SK-N-SH treated with all-trans-retinoic acid at 6 μM for 48 hours (cell line): Measurements from ENCODE around the gene FBXL19.

Experiments used
- ATAC-seq: fragments of 200-7000 bp; cut with Tn5 transposase; 3 replicates; pipeline ENCODE4 v1.9.1; 2020; ENCODE audit warnings: mild to moderate bottlenecking, moderate library complexity
- ARNTL ChIP-seq: fragments of 450-650 bp; formaldehyde crosslinking; IDR thresholded peaks from 2 replicates; pipeline ENCODE4 v1.5.0; 2020; ENCODE audit warnings: low read depth, mild to moderate bottlenecking, moderate library complexity, borderline replicate concordance
- BACH2 ChIP-seq: fragments of 250-450 bp; sonication (Bioruptor Pico); IDR thresholded peaks from 2 replicates; pipeline ENCODE4 v1.9.0; 2021; ENCODE audit warnings: mild to moderate bottlenecking, borderline replicate concordance
- CSDC2 ChIP-seq: fragments of 250-450 bp; sonication (Bioruptor Pico); IDR thresholded peaks from 2 replicates; pipeline ENCODE4 v1.5.0; 2020; ENCODE audit warnings: mild to moderate bottlenecking, moderate library complexity
- ESRRG ChIP-seq: fragments of 250-450 bp; sonication (Bioruptor Pico); IDR thresholded peaks from 2 replicates; pipeline ENCODE4 v1.6.1; 2021; ENCODE audit warnings: mild to moderate bottlenecking
- GLIS3 ChIP-seq: fragments of 250-450 bp; sonication (Bioruptor Pico); IDR thresholded peaks from 2 replicates; pipeline ENCODE4 v1.5.0; 2020; ENCODE audit warnings: mild to moderate bottlenecking, moderate library complexity
- ISL1 ChIP-seq: fragments of 250-450 bp; sonication (Bioruptor Pico); IDR thresholded peaks from 2 replicates; pipeline ENCODE4 v2.1.2; 2022; ENCODE audit warnings: mild to moderate bottlenecking, moderate library complexity
- OSR1 ChIP-seq: fragments of 250-450 bp; sonication (Bioruptor Pico); IDR thresholded peaks from 2 replicates; pipeline ENCODE4 v1.8.0; 2022; ENCODE audit warnings: moderate library complexity, mild to moderate bottlenecking, inconsistent platforms
- PPARA ChIP-seq: fragments of 250-450 bp; sonication (Bioruptor Pico); IDR thresholded peaks from 2 replicates; pipeline ENCODE4 v1.5.0; 2020; ENCODE audit warnings: mild to moderate bottlenecking, borderline replicate concordance
- RARB ChIP-seq: fragments of 250-450 bp; sonication (Bioruptor Pico); IDR thresholded peaks from 2 replicates; pipeline ENCODE4 v1.8.0; 2021; ENCODE audit warnings: mild to moderate bottlenecking, moderate library complexity
- SNAI2 ChIP-seq: fragments of 250-450 bp; sonication (Bioruptor Pico); IDR thresholded peaks from 2 replicates; pipeline ENCODE4 v1.5.0; 2020; ENCODE audit warnings: mild to moderate bottlenecking, moderate library complexity
- TCF4 ChIP-seq: fragments of 250-450 bp; sonication (Bioruptor Pico); IDR thresholded peaks from 2 replicates; pipeline ENCODE4 v1.8.0; 2021; ENCODE audit warnings: mild to moderate bottlenecking, moderate library complexity, borderline replicate concordance
- ZC3H10 ChIP-seq: fragments of 250-450 bp; sonication (Bioruptor Pico); IDR thresholded peaks from 2 replicates; pipeline ENCODE4 v1.5.1; 2021; ENCODE audit warnings: mild to moderate bottlenecking, moderate library complexity
- ZFP3 ChIP-seq: fragments of 250-450 bp; sonication (Bioruptor Pico); IDR thresholded peaks from 2 replicates; pipeline ENCODE4 v1.5.0; 2020; ENCODE audit warnings: mild to moderate bottlenecking, moderate library complexity
- ZFP30 ChIP-seq: fragments of 450-650 bp; formaldehyde crosslinking; IDR thresholded peaks from 2 replicates; pipeline ENCODE4 v1.5.0; 2022; ENCODE audit warnings: mild to moderate bottlenecking, moderate library complexity
- ZNF70 ChIP-seq: fragments of 450-650 bp; formaldehyde crosslinking; IDR thresholded peaks from 2 replicates; pipeline ENCODE4 v1.5.0; 2020; ENCODE audit warnings: mild to moderate bottlenecking, moderate library complexity
- TF ChIP-seq, protein P1 (sequence below): fragments of 250-450 bp; sonication (Bioruptor Pico); IDR thresholded peaks from 2 replicates; pipeline ENCODE4 v1.5.1; 2020; ENCODE audit warnings: low read depth, mild to moderate bottlenecking, moderate library complexity
- TF ChIP-seq, protein P2 (sequence below): fragments of 250-450 bp; sonication (Bioruptor Pico); IDR thresholded peaks from 2 replicates; pipeline ENCODE4 v1.8.0; 2020; ENCODE audit warnings: mild to moderate bottlenecking, moderate library complexity, borderline replicate concordance
- TF ChIP-seq, protein P3 (sequence below): fragments of 250-450 bp; sonication (Bioruptor Pico); IDR thresholded peaks from 2 replicates; pipeline ENCODE4 v1.5.1; 2021; ENCODE audit warnings: mild to moderate bottlenecking, moderate library complexity
- TF ChIP-seq, protein P4 (sequence below): fragments of 250-450 bp; sonication (Bioruptor Pico); IDR thresholded peaks from 2 replicates; pipeline ENCODE4 v1.8.0; 2021; ENCODE audit warnings: low read depth, mild to moderate bottlenecking, moderate library complexity, borderline replicate concordance

FBXL19 gene

DNA sequence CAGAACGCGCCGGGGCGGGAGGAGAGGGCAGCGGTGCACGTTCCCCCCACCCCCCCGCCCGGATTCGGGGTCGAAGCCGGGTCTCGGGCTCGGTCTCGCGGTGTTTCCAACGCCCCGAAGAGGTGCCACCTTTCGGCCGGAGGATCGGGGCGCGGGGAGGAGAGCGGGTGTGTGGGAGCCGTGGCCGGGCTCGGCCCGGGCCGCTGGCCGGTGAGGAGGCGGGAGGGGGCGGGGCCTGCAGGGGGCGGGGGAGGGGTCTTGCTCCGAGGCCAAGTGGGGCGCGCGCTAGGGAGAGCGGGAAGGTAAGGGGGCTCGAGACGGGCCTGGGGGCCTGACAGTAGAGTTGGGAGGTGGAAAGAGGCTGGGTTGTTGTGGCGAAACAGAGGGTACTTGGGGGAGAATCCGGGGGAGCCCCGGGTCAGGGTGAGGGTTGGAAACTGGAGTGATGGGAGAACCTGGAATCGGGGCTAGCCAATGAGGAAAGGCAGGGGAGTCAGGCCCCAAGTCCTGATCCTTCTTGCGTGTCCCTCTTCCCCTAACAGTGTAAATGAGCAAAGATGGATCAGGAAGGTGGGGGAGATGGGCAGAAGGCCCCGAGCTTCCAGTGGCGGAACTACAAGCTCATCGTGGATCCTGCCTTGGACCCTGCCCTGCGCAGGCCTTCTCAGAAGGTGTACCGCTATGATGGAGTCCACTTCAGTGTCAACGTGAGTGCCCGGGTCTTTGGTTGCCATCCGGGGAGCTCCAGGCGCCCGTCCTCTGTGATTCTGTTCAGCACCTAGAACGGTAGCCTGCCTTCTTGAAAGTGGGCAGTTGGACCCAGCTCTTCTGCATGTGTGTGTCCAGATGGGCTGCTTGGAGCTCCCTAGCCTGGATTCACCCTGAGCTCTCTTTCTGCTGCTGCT, 35.1 kb downstream of the FBXL19 start (continued):
- TF ChIP-seq ARNTL, result no peak
- no peak for TF ChIP-seq ZFP30 (CRISPR knock-in tag)
- no peak for TF ChIP-seq ZC3H10 (CRISPR knock-in tag)
- TF ChIP-seq BACH2, result no peak
- no peak for TF ChIP-seq GLIS3 (CRISPR knock-in tag)
- no peak for TF ChIP-seq OSR1
- TF ChIP-seq, protein P1, sequence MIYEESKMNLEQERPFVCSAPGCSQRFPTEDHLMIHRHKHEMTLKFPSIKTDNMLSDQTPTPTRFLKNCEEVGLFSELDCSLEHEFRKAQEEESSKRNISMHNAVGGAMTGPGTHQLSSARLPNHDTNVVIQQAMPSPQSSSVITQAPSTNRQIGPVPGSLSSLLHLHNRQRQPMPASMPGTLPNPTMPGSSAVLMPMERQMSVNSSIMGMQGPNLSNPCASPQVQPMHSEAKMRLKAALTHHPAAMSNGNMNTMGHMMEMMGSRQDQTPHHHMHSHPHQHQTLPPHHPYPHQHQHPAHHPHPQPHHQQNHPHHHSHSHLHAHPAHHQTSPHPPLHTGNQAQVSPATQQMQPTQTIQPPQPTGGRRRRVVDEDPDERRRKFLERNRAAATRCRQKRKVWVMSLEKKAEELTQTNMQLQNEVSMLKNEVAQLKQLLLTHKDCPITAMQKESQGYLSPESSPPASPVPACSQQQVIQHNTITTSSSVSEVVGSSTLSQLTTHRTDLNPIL (CRISPR knock-in tag), result no peak
- no peak for TF ChIP-seq ZNF70 (CRISPR knock-in tag)

DNA sequence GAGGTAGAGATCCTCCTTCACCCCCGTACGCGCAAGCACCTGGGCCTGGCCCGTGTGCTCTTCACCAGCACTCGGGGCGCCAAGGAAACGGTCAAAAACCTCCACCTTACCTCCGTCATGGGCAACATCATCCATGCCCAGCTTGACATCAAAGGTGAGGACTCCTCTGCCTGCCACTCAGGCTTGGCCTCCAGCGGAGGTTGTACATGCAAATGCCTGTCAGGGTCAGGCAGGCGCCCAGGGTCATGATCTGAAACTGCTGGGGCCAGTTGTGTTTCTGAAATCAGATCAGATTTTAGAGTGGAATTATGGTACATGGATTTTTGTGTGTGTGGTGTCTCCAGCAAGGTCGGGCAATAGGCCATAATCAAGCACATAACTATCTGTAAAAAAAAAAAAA, 38.0 kb downstream of the FBXL19 start:
- ATAC-seq, result no peak
- TF ChIP-seq ARNTL (no peak), SNAI2 (no peak), PPARA (no peak), BACH2 (no peak)

DNA sequence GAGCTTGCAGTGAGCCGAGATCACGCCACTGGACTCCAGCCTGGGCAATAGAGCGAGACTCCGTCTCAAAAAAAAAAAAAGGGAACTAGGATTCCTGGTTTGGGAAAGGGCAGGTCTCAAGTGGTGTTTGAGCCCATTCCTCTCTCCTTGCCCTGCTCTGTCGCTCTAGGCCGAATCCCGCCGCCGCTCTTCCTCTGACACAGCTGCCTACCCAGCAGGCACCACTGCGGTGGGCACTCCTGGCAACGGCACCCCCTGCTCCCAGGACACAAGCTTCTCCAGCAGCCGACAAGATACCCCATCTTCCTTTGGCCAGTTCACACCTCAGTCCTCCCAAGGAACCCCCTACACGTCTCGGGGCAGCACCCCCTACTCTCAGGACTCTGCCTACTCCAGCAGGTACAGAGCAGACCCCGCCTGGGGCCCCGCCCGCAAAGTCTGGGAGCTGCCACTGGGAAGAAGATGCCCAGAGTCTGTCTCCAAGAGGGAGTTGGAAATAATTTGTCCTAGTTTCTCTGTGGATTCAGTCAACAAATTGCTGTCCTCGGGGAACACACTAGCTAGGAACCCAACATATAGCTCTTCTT, 40.6 kb downstream of the FBXL19 start:
- TF ChIP-seq, protein P2, sequence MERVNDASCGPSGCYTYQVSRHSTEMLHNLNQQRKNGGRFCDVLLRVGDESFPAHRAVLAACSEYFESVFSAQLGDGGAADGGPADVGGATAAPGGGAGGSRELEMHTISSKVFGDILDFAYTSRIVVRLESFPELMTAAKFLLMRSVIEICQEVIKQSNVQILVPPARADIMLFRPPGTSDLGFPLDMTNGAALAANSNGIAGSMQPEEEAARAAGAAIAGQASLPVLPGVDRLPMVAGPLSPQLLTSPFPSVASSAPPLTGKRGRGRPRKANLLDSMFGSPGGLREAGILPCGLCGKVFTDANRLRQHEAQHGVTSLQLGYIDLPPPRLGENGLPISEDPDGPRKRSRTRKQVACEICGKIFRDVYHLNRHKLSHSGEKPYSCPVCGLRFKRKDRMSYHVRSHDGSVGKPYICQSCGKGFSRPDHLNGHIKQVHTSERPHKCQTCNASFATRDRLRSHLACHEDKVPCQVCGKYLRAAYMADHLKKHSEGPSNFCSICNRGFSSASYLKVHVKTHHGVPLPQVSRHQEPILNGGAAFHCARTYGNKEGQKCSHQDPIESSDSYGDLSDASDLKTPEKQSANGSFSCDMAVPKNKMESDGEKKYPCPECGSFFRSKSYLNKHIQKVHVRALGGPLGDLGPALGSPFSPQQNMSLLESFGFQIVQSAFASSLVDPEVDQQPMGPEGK (CRISPR knock-in tag), result no peak
- TF ChIP-seq, protein P3, sequence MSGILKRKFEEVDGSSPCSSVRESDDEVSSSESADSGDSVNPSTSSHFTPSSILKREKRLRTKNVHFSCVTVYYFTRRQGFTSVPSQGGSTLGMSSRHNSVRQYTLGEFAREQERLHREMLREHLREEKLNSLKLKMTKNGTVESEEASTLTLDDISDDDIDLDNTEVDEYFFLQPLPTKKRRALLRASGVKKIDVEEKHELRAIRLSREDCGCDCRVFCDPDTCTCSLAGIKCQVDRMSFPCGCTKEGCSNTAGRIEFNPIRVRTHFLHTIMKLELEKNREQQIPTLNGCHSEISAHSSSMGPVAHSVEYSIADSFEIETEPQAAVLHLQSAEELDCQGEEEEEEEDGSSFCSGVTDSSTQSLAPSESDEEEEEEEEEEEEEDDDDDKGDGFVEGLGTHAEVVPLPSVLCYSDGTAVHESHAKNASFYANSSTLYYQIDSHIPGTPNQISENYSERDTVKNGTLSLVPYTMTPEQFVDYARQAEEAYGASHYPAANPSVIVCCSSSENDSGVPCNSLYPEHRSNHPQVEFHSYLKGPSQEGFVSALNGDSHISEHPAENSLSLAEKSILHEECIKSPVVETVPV, result no peak
- TF ChIP-seq SNAI2, result no peak
- TF ChIP-seq ZFP30 (CRISPR knock-in tag), result no peak
- TF ChIP-seq TCF4 (CRISPR knock-in tag), result no peak
- no peak for TF ChIP-seq ZC3H10 (CRISPR knock-in tag)
- TF ChIP-seq, protein P1 (CRISPR knock-in tag), result no peak
- TF ChIP-seq ESRRG (CRISPR knock-in tag), result no peak
- TF ChIP-seq RARB (CRISPR knock-in tag), result no peak
- TF ChIP-seq, protein P4, sequence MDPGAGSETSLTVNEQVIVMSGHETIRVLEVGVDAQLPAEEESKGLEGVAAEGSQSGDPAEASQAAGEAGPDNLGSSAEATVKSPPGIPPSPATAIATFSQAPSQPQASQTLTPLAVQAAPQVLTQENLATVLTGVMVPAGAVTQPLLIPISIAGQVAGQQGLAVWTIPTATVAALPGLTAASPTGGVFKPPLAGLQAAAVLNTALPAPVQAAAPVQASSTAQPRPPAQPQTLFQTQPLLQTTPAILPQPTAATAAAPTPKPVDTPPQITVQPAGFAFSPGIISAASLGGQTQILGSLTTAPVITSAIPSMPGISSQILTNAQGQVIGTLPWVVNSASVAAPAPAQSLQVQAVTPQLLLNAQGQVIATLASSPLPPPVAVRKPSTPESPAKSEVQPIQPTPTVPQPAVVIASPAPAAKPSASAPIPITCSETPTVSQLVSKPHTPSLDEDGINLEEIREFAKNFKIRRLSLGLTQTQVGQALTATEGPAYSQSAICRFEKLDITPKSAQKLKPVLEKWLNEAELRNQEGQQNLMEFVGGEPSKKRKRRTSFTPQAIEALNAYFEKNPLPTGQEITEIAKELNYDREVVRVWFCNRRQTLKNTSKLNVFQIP (CRISPR knock-in tag), result no peak
- ATAC-seq, result no peak

DNA sequence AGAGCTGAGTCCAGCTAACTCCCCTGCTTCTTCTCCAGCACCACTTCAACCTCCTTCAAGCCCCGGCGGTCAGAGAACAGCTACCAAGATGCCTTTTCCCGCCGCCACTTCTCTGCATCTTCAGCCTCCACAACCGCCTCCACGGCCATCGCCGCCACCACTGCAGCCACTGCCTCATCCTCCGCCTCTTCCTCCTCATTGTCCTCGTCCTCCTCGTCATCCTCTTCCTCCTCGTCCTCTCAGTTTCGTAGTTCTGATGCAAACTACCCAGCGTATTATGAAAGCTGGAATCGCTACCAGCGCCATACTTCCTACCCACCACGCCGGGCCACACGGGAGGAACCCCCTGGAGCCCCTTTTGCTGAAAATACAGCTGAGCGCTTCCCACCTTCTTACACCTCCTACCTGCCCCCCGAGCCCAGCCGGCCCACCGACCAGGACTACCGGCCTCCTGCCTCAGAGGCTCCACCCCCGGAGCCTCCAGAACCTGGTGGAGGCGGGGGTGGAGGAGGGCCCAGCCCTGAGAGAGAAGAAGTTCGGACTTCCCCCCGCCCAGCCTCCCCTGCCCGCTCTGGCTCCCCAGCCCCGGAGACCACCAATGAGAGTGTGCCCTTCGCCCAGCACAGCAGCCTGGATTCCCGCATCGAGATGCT, 41.3 kb downstream of the FBXL19 start:
- ATAC-seq, result no peak

DNA sequence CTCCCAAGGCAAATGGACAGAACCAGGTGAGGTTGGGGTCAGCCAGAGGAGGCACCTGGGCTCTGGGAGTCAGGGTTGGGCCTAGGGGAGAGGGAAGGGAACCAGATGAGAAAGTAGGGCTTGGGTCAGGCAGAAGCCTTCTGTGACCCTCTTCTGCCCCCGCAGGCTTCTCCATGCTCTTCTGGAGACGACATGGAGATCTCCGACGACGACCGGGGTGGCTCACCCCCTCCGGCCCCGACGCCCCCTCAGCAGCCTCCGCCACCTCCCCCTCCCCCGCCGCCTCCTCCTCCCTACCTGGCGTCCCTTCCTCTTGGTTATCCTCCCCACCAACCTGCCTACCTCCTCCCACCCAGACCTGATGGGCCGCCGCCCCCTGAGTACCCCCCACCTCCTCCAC, 42.1 kb downstream of the FBXL19 start:
- no peak; the same call in 2 of the 3 replicates for ATAC-seq
- no peak for TF ChIP-seq ZFP3 (CRISPR knock-in tag)
- TF ChIP-seq CSDC2 (CRISPR knock-in tag), result no peak
- TF ChIP-seq GLIS3 (CRISPR knock-in tag), result no peak
- TF ChIP-seq, protein P1 (CRISPR knock-in tag), result no peak
- TF ChIP-seq, protein P3, result no peak
- no peak for TF ChIP-seq ISL1 (CRISPR knock-in tag)
- TF ChIP-seq RARB (CRISPR knock-in tag), result no peak
- no peak for TF ChIP-seq ZFP30 (CRISPR knock-in tag)
- TF ChIP-seq ZC3H10 (CRISPR knock-in tag), result no peak
- TF ChIP-seq, protein P2 (CRISPR knock-in tag), result no peak
- TF ChIP-seq ESRRG (CRISPR knock-in tag), result no peak

More for the DNA sequence above, 41.3 kb downstream of the FBXL19 start:
- TF ChIP-seq GLIS3 (CRISPR knock-in tag), result no peak
- TF ChIP-seq ZFP30 (CRISPR knock-in tag), result no peak
- TF ChIP-seq ZC3H10 (CRISPR knock-in tag), result no peak
